ENCODE results near the gene PHPT1. TPM values are rescaled to one million over a fixed set of nuclear protein-coding genes. Genes with fewer than 3 reads are reported as not detected.
A peak's percentile ranks its signal among the peaks of the same experiment; 100 is the strongest.

Gene PHPT1
- total and polyA plus RNA-seq, 2 of the 13 experiments (the other 11 are each of a cell fraction or from before 2014, with no cell fraction given), result 189 to 192 TPM

DNA sequence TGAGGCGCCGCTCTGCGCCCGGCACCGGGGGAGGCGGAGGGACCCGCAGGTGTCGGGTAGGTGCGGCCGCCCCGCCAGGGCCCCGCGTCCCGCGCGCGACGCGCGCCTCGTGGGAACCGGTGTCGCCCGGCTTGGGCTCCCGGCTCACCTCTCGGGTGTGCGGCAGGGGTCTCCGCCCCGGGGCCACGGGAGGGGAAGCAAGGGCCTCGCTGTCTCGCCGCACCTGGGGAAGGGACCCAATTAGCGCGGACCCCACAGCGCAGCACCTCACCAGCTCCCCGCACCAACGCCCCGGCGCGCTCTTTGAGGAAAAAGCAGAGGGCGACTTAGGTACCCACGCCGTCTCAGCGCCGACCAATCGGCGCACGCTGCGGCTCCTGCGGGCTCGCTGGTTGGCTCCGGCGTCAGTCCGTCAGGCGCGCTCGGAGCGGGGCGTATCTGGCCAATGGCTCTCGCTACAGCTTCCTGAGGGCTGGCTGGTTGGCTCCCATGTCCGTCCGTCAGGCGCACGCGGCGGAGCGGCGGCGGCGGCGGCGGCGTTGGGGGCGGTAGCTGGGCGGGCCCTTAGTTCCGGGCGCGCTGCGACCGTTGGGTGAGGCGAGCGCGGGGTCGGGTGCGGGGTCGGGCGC lies 36.9 kb downstream of the PHPT1 start, which contains the start of gene TRAF2 (continued):
- TF ChIP-seq, protein P1, sequence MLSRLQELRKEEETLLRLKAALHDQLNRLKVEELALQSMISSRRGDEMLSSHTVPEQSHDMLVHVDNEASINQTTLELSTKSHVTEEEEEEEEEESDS (CRISPR knock-in tag; IDR thresholded peaks at IDR 0.05; ENCODE audit: borderline replicate concordance), result no peak
- peak; percentile 58; the same call in 1 of the 2 replicates for TF ChIP-seq GATA4 (IDR thresholded peaks at IDR 0.05; ENCODE audit: borderline replicate concordance, low read depth)
- TF ChIP-seq RBFOX2 (IDR thresholded peaks at IDR 0.05; ENCODE audit: low read depth, low read length), result peak; percentile 84
- TF ChIP-seq, protein P2, sequence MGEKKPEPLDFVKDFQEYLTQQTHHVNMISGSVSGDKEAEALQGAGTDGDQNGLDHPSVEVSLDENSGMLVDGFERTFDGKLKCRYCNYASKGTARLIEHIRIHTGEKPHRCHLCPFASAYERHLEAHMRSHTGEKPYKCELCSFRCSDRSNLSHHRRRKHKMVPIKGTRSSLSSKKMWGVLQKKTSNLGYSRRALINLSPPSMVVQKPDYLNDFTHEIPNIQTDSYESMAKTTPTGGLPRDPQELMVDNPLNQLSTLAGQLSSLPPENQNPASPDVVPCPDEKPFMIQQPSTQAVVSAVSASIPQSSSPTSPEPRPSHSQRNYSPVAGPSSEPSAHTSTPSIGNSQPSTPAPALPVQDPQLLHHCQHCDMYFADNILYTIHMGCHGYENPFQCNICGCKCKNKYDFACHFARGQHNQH (CRISPR knock-in tag; IDR thresholded peaks at IDR 0.05), result peak; percentile 28; the same call in 1 of the 2 replicates
- no peak for TF ChIP-seq SNAPC2 (CRISPR knock-in tag; IDR thresholded peaks at IDR 0.05)
- peak; percentile 41; the same call in 1 of the 2 replicates for TF ChIP-seq NR2C2 (CRISPR knock-in tag; IDR thresholded peaks at IDR 0.05; ENCODE audit: borderline replicate concordance)
- TF ChIP-seq HDAC6 (IDR thresholded peaks at IDR 0.05; ENCODE audit: low read depth, low read length), result no peak
- TF ChIP-seq, protein P3, sequence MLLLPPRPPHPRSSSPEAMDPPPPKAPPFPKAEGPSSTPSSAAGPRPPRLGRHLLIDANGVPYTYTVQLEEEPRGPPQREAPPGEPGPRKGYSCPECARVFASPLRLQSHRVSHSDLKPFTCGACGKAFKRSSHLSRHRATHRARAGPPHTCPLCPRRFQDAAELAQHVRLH (CRISPR knock-in tag; IDR thresholded peaks at IDR 0.05; ENCODE audit: borderline replicate concordance, low read depth), result no peak
- TF ChIP-seq ZNF350 (CRISPR knock-in tag; IDR thresholded peaks at IDR 0.05; ENCODE audit: borderline replicate concordance, low read depth), result no peak; the same call in 1 of the 2 replicates
- TF ChIP-seq DNMT3B (CRISPR knock-in tag; conservative IDR thresholded peaks at IDR 0.05), result no peak
- no peak for TF ChIP-seq PRMT3 (CRISPR knock-in tag; IDR thresholded peaks at IDR 0.05; ENCODE audit: borderline replicate concordance, low read depth)
- TF ChIP-seq, protein P4, sequence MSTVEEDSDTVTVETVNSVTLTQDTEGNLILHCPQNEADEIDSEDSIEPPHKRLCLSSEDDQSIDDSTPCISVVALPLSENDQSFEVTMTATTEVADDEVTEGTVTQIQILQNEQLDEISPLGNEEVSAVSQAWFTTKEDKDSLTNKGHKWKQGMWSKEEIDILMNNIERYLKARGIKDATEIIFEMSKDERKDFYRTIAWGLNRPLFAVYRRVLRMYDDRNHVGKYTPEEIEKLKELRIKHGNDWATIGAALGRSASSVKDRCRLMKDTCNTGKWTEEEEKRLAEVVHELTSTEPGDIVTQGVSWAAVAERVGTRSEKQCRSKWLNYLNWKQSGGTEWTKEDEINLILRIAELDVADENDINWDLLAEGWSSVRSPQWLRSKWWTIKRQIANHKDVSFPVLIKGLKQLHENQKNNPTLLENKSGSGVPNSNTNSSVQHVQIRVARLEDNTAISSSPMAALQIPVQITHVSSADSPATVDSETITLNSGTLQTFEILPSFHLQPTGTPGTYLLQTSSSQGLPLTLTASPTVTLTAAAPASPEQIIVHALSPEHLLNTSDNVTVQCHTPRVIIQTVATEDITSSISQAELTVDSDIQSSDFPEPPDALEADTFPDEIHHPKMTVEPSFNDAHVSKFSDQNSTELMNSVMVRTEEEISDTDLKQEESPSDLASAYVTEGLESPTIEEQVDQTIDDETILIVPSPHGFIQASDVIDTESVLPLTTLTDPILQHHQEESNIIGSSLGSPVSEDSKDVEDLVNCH (CRISPR knock-in tag; IDR thresholded peaks at IDR 0.05), result no peak
- no peak for TF ChIP-seq ZNF24 (IDR thresholded peaks at IDR 0.05)
- TF ChIP-seq, protein P5, sequence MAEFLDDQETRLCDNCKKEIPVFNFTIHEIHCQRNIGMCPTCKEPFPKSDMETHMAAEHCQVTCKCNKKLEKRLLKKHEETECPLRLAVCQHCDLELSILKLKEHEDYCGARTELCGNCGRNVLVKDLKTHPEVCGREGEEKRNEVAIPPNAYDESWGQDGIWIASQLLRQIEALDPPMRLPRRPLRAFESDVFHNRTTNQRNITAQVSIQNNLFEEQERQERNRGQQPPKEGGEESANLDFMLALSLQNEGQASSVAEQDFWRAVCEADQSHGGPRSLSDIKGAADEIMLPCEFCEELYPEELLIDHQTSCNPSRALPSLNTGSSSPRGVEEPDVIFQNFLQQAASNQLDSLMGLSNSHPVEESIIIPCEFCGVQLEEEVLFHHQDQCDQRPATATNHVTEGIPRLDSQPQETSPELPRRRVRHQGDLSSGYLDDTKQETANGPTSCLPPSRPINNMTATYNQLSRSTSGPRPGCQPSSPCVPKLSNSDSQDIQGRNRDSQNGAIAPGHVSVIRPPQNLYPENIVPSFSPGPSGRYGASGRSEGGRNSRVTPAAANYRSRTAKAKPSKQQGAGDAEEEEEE (CRISPR knock-in tag; IDR thresholded peaks at IDR 0.05; ENCODE audit: borderline replicate concordance), result no peak
- TF ChIP-seq, protein P6, sequence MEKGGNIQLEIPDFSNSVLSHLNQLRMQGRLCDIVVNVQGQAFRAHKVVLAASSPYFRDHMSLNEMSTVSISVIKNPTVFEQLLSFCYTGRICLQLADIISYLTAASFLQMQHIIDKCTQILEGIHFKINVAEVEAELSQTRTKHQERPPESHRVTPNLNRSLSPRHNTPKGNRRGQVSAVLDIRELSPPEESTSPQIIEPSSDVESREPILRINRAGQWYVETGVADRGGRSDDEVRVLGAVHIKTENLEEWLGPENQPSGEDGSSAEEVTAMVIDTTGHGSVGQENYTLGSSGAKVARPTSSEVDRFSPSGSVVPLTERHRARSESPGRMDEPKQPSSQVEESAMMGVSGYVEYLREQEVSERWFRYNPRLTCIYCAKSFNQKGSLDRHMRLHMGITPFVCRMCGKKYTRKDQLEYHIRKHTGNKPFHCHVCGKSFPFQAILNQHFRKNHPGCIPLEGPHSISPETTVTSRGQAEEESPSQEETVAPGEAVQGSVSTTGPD (CRISPR knock-in tag; IDR thresholded peaks at IDR 0.05), result no peak
- no peak for TF ChIP-seq ONECUT2 (CRISPR knock-in tag; IDR thresholded peaks at IDR 0.05)
- no peak for TF ChIP-seq TARDBP (CRISPR knock-in tag; IDR thresholded peaks at IDR 0.05)
- TF ChIP-seq JDP2 (CRISPR knock-in tag; IDR thresholded peaks at IDR 0.05; ENCODE audit: borderline replicate concordance), result no peak

All from HepG2 (cell line).